ENCODE data around the gene DGKG. TPM values are rescaled to one million over a fixed set of nuclear protein-coding genes. Genes with fewer than 3 reads are reported as not detected.

The DGKG gene
- total RNA-seq, 1 donor from 2014 or later: 65.7 TPM

GRCh38 chr3:186258968-186259367, 103.1 kb downstream of the DGKG start:
- H3K4me1 ChIP-seq: no peaks in the 10 kb centered on the region
- H3K9me3 ChIP-seq (replicated peaks): no peaks in the 10 kb centered on the region
- TF ChIP-seq CTCF (IDR thresholded peaks at IDR 0.05; ENCODE audit: borderline replicate concordance): no peak
- DNase-seq: no peak
- peaks cover 7% of the 10 kb centered on the region for H3K27me3 ChIP-seq (ENCODE audit: low read depth)
- H3K27ac ChIP-seq (replicated peaks): no peak overlapping the region
- H3K36me3 ChIP-seq: peaks cover 9% of the 10 kb centered on the region
- H3K4me3 ChIP-seq: no peak overlapping the region
- intact Hi-C loops (cut with micrococcal nuclease): loop anchor here (10.0 kb wide), 1 partner anchor 286 kb away; the partner anchor contains the start of gene CRYGS

- Histone ChIP-seq H3K4me1 (no peaks in the 10 kb centered on the region), H3K27me3 (ENCODE audit: low read depth) (peaks cover 7% of the 10 kb centered on the region), H3K9me3 (replicated peaks) (no peaks in the 10 kb centered on the region), H3K36me3 (peaks cover 9% of the 10 kb centered on the region), H3K4me3 (no peak overlapping the region), H3K27ac (replicated peaks) (no peak overlapping the region)
- TF ChIP-seq CTCF (IDR thresholded peaks at IDR 0.05; ENCODE audit: borderline replicate concordance): no peak
- intact Hi-C loops (cut with micrococcal nuclease): loop anchor here (10.0 kb wide), 1 partner anchor 287 kb away; the partner anchor contains the start of gene CRYGS
- no peak for DNase-seq
Measured at GRCh38 chr3:186257866-186258265, 104.2 kb downstream of the DGKG start.

DNA sequence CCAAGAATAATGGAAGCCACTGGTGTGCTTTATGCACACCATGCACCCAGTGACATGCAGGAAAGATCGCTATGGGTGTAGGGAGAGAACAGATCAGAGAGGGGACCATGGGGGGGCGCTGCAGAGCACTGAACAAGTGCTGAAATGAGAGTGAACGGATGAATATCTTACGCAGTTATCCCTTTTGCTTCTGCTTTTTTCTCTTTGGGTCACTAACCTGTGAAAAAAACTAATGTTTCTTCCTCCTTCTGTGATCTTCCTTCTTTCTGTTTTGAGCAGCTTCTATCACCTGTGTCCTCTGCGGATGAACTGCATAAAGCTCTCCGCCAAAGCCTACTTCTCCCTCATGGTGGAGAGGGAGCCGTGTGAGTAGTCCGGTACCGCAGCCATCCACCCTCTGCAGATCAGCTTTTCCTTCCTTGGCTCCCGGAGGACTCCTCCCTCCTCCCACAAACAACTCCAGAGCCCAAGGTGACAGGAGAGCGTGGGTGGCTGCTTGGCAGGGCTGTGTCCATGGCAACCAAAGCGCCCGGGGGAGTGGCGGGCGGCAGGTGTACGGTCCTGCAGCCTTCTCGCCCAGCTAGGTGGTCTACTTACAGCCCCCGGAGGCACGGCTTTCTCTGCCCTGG, 106.2 kb downstream of the DGKG start:
- Histone ChIP-seq H3K27ac (replicated peaks) (no peak overlapping the region), H3K27me3 (ENCODE audit: low read depth) (peaks cover 7% of the 10 kb centered on the region), H3K4me3 (no peak overlapping the region), H3K36me3 (peaks cover 14% of the 10 kb centered on the region), H3K9me3 (replicated peaks) (no peaks in the 10 kb centered on the region), H3K4me1 (no peaks in the 10 kb centered on the region)
- DNase-seq: no peak
- intact Hi-C loops (cut with micrococcal nuclease): loop anchor here (10.0 kb wide), 1 partner anchor 289 kb away; the partner anchor contains the start of gene CRYGS
- no peak for TF ChIP-seq CTCF (IDR thresholded peaks at IDR 0.05; ENCODE audit: borderline replicate concordance)

- DNase-seq: no peak
- intact Hi-C loops (cut with micrococcal nuclease): loop anchor here (10.0 kb wide), 1 partner anchor 290 kb away; the partner anchor contains the start of gene CRYGS
- H3K27ac ChIP-seq (replicated peaks): no peak overlapping the region
- H3K9me3 ChIP-seq (replicated peaks): no peaks in the 10 kb centered on the region
- no peak overlapping the region for H3K4me3 ChIP-seq
- TF ChIP-seq CTCF (IDR thresholded peaks at IDR 0.05; ENCODE audit: borderline replicate concordance): no peak
- H3K27me3 ChIP-seq (ENCODE audit: low read depth): peaks cover 7% of the 10 kb centered on the region
- H3K36me3 ChIP-seq: peaks cover 12% of the 10 kb centered on the region
- no peaks in the 10 kb centered on the region for H3K4me1 ChIP-seq
Measured at GRCh38 chr3:186254676-186255650, 107.1 kb downstream of the DGKG start.

DNA sequence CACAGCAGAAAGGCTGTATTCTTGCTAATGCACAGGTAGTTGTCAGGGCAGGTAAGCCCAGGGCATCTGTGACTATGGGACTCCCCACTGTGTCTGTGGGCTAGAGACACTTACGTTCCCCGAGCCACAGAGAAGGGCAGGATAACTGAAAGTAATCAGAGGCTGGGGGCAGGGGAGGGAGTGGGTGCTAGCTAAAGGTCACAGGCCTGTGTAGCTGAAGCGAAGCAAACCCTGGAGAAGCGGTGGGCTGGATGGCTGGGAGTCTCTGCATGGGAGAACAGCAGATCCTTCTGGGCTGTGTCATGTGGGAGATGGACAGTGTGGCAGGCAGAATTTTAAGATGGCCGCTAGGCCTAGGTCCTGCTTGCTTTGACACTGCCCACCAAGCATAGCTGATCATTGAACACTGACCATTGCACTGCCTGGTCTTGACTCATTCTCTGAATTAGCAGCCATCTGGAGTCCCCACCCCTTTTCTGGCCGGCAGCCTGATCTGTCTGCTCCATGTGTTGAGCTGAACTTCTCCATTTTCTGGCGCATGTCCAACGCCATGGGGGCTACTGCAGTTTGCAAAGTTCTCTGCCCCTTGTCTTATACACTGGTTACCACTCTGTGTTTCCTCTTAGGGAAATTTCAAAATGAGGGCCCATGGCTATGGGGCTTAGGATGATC, 110.0 kb downstream of the DGKG start:
- H3K27me3 ChIP-seq (ENCODE audit: low read depth): no peaks in the 10 kb centered on the region
- DNase-seq: no peak
- intact Hi-C loops (cut with micrococcal nuclease): loop anchor here (10.0 kb wide), 1 partner anchor 293 kb away; the partner anchor contains the start of gene CRYGS
- H3K4me3 ChIP-seq: no peak overlapping the region
- H3K36me3 ChIP-seq: peaks cover 22% of the 10 kb centered on the region
- H3K9me3 ChIP-seq (replicated peaks): no peaks in the 10 kb centered on the region
- no peak for TF ChIP-seq CTCF (IDR thresholded peaks at IDR 0.05; ENCODE audit: borderline replicate concordance)
- H3K4me1 ChIP-seq: no peaks in the 10 kb centered on the region
- H3K27ac ChIP-seq (replicated peaks): no peak overlapping the region
